ENCODE data around the gene BMP8B. TPM values are rescaled to one million over a fixed set of nuclear protein-coding genes. Genes with fewer than 3 reads are reported as not detected.

Gene BMP8B
- total RNA-seq, 1 experiment from 2014 or later, result 0.19 TPM

- no peak for DNase-seq (ENCODE audit: low spot score)
Observed at GRCh38 chr1:39722495-39722894, 66.2 kb downstream of the BMP8B start.

GRCh38 chr1:39721664-39722063 is 67.0 kb downstream of the BMP8B start:
- DNase-seq (ENCODE audit: low spot score), result no peak

- peak; percentile 43 for DNase-seq (ENCODE audit: low spot score)
Observed at GRCh38 chr1:39720094-39720999, 68.3 kb downstream of the BMP8B start.

GRCh38 chr1:39717809-39718208 is 70.9 kb downstream of the BMP8B start:
- DNase-seq (ENCODE audit: low spot score), result no peak

GRCh38 chr1:39713557-39713956 is 75.1 kb downstream of the BMP8B start:
- no peak for DNase-seq (ENCODE audit: low spot score)

GRCh38 chr1:39711966-39712340 is 76.7 kb downstream of the BMP8B start:
- no peak for DNase-seq (ENCODE audit: low spot score)

GRCh38 chr1:39711104-39711965 is 77.3 kb downstream of the BMP8B start:
- DNase-seq (ENCODE audit: low spot score), result no peak

- DNase-seq (ENCODE audit: low spot score), result no peak
Observed at GRCh38 chr1:39707506-39707905, 81.2 kb downstream of the BMP8B start.

Other genes starting within 250 kb of the BMP8B start
- 80.9 and 88.9 TPM in 2 replicates for gene PABPC4, start 212.1 kb downstream of the BMP8B start, total RNA-seq (2014; rRNA removed; shearing (Covaris generic))
- not detected in 2 replicates for gene HEYL, start 149.2 kb downstream of the BMP8B start, total RNA-seq (2014; rRNA removed; shearing (Covaris generic))
- gene NT5C1A, start 116.8 kb downstream of the BMP8B start, total RNA-seq (2014; rRNA removed; shearing (Covaris generic)), result 0.97 TPM in 1 of 2 replicates, not detected in the other
- gene HPCAL4, start 97.4 kb downstream of the BMP8B start, total RNA-seq (2014; rRNA removed; shearing (Covaris generic)), result 0.46 and 0.74 TPM in 2 replicates
- 43.7 and 49.4 TPM in 2 replicates for gene PPIE, start 50.0 kb downstream of the BMP8B start, total RNA-seq (2014; rRNA removed; shearing (Covaris generic))
- gene OXCT2, start 17.5 kb downstream of the BMP8B start, total RNA-seq (2014; rRNA removed; shearing (Covaris generic)), result 0.35 TPM in 1 of 2 replicates, not detected in the other
- 24.4 and 28.1 TPM in 2 replicates for gene TRIT1, start 94.6 kb upstream of the BMP8B start, total RNA-seq (2014; rRNA removed; shearing (Covaris generic))
- gene MYCL, start 113.1 kb upstream of the BMP8B start, total RNA-seq (2014; rRNA removed; shearing (Covaris generic)), result not detected in 2 replicates
- 8.5 and 9.5 TPM in 2 replicates for gene MFSD2A, start 166.3 kb upstream of the BMP8B start, total RNA-seq (2014; rRNA removed; shearing (Covaris generic))

All from H4 (cell line).